ENCODE results near the gene ERO1A.
A peak's percentile ranks its signal among the peaks of the same experiment; 100 is the strongest.
"Not testable (repeated sequence)": the region's sequence is repeated elsewhere in the genome, so short reads cannot be mapped to it uniquely, and the experiment has no call there.

ERO1A gene

GRCh38 chr14:52730709-52731111, 35.4 kb upstream of the ERO1A start:
- Mint-ChIP-seq H3K4me1 (peaks cover 13% of the 10 kb centered on the region), H3K4me3 (peak overlapping the region; percentile 95 to 98 (median 97)), H3K27ac (peak overlapping the region; percentile 62 to 96 (median 89)), H3K9me3 (no peaks in the 10 kb centered on the region), H3K36me3 (ENCODE audit: low read depth) (peaks cover 32% of the 10 kb centered on the region), H3K27me3 (ENCODE audit: low read depth) (no peaks in the 10 kb centered on the region)
- no peak for TF ChIP-seq CTCF (IDR thresholded peaks at IDR 0.05; ENCODE audit: unreplicated experiment in 3 of 3)

GRCh38 chr14:52729925-52730708, 34.8 kb upstream of the ERO1A start, which contains the start of gene STYX:
Gene STYX, plus strand, starts transcription at chr14:52730166. Its CDS starts 309 bp downstream, at chr14:52730475.
- Mint-ChIP-seq H3K27me3 (ENCODE audit: low read depth) (no peaks in the 10 kb centered on the region), H3K4me1 (peaks cover 13% of the 10 kb centered on the region), H3K4me3 (peak within 1 kb of the TSS; percentile 95 to 98 (median 97)), H3K36me3 (ENCODE audit: low read depth) (peaks cover 38% of the 10 kb centered on the region), H3K27ac (peak within 1 kb of the TSS; percentile 62 to 96 (median 89)), H3K9me3 (no peaks in the 10 kb centered on the region)
- no peak for TF ChIP-seq CTCF (IDR thresholded peaks at IDR 0.05; ENCODE audit: unreplicated experiment in 3 of 3)

GRCh38 chr14:52729585-52729924, 34.2 kb upstream of the ERO1A start:
- Mint-ChIP-seq H3K4me1 (peaks cover 13% of the 10 kb centered on the region), H3K36me3 (ENCODE audit: low read depth) (peaks cover 43% of the 10 kb centered on the region), H3K4me3 (peak overlapping the region; percentile 95 to 98 (median 97)), H3K27ac (peak overlapping the region; percentile 62 to 96 (median 89)), H3K9me3 (no peaks in the 10 kb centered on the region), H3K27me3 (ENCODE audit: low read depth) (no peaks in the 10 kb centered on the region)
- TF ChIP-seq CTCF (IDR thresholded peaks at IDR 0.05; ENCODE audit: unreplicated experiment in 3 of 3): no peak

- H3K36me3 Mint-ChIP-seq (ENCODE audit: low read depth): peaks cover 43% of the 10 kb centered on the region
Measured at GRCh38 chr14:52729035-52729434, 33.7 kb upstream of the ERO1A start.

GRCh38 chr14:52727509-52727908, 32.2 kb upstream of the ERO1A start:
- not testable (repeated sequence) for H3K27ac Mint-ChIP-seq; H3K4me3 Mint-ChIP-seq; H3K9me3 Mint-ChIP-seq; H3K27me3 Mint-ChIP-seq (ENCODE audit: low read depth); H3K4me1 Mint-ChIP-seq
- peaks cover 42% of the 10 kb centered on the region for H3K36me3 Mint-ChIP-seq (ENCODE audit: low read depth)

More at GRCh38 chr14:52729035-52729434, 33.7 kb upstream of the ERO1A start:
- not testable (repeated sequence) for H3K27ac Mint-ChIP-seq; H3K27me3 Mint-ChIP-seq (ENCODE audit: low read depth); H3K9me3 Mint-ChIP-seq
- Mint-ChIP-seq H3K4me1 (peaks cover 13% of the 10 kb centered on the region), H3K4me3 (peak overlapping the region; percentile 52 to 66 (median 58))

GRCh38 chr14:52724360-52724644, 28.9 kb upstream of the ERO1A start:
- Mint-ChIP-seq H3K27ac (no peak overlapping the region), H3K9me3 (no peaks in the 10 kb centered on the region), H3K36me3 (ENCODE audit: low read depth) (peaks cover 65% of the 10 kb centered on the region), H3K27me3 (ENCODE audit: low read depth) (no peaks in the 10 kb centered on the region), H3K4me1 (no peaks in the 10 kb centered on the region), H3K4me3 (no peak overlapping the region)
- no peak for TF ChIP-seq CTCF (IDR thresholded peaks at IDR 0.05; ENCODE audit: unreplicated experiment in 3 of 3)

All from nephron (organoid).